ENCODE measurements around the gene CISD3. TPM values are rescaled to one million over a fixed set of nuclear protein-coding genes. Genes with fewer than 3 reads are reported as not detected.

The CISD3 gene
- total and polyA plus RNA-seq, 10 of the 15 experiments (the other 5 are each of a cell fraction or from before 2014, with no cell fraction given) = 2.6 to 38.1 (median 8.1) TPM

- no peak for TF ChIP-seq MYC (IDR thresholded peaks at IDR 0.05; ENCODE audit: insufficient read depth, insufficient read length, insufficient replicate concordance, low read length, severe bottlenecking)
- TF ChIP-seq, protein P1, sequence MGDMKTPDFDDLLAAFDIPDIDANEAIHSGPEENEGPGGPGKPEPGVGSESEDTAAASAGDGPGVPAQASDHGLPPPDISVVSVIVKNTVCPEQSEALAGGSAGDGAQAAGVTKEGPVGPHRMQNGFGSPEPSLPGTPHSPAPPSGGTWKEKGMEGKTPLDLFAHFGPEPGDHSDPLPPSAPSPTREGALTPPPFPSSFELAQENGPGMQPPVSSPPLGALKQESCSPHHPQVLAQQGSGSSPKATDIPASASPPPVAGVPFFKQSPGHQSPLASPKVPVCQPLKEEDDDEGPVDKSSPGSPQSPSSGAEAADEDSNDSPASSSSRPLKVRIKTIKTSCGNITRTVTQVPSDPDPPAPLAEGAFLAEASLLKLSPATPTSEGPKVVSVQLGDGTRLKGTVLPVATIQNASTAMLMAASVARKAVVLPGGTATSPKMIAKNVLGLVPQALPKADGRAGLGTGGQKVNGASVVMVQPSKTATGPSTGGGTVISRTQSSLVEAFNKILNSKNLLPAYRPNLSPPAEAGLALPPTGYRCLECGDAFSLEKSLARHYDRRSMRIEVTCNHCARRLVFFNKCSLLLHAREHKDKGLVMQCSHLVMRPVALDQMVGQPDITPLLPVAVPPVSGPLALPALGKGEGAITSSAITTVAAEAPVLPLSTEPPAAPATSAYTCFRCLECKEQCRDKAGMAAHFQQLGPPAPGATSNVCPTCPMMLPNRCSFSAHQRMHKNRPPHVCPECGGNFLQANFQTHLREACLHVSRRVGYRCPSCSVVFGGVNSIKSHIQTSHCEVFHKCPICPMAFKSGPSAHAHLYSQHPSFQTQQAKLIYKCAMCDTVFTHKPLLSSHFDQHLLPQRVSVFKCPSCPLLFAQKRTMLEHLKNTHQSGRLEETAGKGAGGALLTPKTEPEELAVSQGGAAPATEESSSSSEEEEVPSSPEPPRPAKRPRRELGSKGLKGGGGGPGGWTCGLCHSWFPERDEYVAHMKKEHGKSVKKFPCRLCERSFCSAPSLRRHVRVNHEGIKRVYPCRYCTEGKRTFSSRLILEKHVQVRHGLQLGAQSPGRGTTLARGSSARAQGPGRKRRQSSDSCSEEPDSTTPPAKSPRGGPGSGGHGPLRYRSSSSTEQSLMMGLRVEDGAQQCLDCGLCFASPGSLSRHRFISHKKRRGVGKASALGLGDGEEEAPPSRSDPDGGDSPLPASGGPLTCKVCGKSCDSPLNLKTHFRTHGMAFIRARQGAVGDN (IDR thresholded peaks at IDR 0.05) = no peak
- TF ChIP-seq WRNIP1 (IDR thresholded peaks at IDR 0.05; ENCODE audit: borderline replicate concordance, low read depth, low read length) = no peak
- TF ChIP-seq SREBF1 (IDR thresholded peaks at IDR 0.05; ENCODE audit: low read length) = no peak
- TF ChIP-seq, protein P2, sequence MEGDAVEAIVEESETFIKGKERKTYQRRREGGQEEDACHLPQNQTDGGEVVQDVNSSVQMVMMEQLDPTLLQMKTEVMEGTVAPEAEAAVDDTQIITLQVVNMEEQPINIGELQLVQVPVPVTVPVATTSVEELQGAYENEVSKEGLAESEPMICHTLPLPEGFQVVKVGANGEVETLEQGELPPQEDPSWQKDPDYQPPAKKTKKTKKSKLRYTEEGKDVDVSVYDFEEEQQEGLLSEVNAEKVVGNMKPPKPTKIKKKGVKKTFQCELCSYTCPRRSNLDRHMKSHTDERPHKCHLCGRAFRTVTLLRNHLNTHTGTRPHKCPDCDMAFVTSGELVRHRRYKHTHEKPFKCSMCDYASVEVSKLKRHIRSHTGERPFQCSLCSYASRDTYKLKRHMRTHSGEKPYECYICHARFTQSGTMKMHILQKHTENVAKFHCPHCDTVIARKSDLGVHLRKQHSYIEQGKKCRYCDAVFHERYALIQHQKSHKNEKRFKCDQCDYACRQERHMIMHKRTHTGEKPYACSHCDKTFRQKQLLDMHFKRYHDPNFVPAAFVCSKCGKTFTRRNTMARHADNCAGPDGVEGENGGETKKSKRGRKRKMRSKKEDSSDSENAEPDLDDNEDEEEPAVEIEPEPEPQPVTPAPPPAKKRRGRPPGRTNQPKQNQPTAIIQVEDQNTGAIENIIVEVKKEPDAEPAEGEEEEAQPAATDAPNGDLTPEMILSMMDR (IDR thresholded peaks at IDR 0.05 in 2 of 3, conservative IDR thresholded peaks at IDR 0.05 in 1 of 3; ENCODE audit: control insufficient read depth in 2 of 3, extremely low read depth in 1 of 3, insufficient read depth in 1 of 3, low read depth in 3 of 3, low read length in 3 of 3) = no peak
- TF ChIP-seq YBX1 (IDR thresholded peaks at IDR 0.05) = no peak
- TF ChIP-seq TARDBP (IDR thresholded peaks at IDR 0.05; ENCODE audit: borderline replicate concordance) = no peak
- TF ChIP-seq, protein P3, sequence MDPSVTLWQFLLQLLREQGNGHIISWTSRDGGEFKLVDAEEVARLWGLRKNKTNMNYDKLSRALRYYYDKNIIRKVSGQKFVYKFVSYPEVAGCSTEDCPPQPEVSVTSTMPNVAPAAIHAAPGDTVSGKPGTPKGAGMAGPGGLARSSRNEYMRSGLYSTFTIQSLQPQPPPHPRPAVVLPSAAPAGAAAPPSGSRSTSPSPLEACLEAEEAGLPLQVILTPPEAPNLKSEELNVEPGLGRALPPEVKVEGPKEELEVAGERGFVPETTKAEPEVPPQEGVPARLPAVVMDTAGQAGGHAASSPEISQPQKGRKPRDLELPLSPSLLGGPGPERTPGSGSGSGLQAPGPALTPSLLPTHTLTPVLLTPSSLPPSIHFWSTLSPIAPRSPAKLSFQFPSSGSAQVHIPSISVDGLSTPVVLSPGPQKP (IDR thresholded peaks at IDR 0.05; ENCODE audit: low read depth, low read length) = no peak
Measured at GRCh38 chr17:38779965-38780752, 50.0 kb downstream of the CISD3 start (continued).

Data from GM12878 (cell line).